Measurements from ENCODE around the gene OBI1.
A peak's percentile ranks its signal among the peaks of the same experiment; 100 is the strongest.

OBI1 gene, protein sequence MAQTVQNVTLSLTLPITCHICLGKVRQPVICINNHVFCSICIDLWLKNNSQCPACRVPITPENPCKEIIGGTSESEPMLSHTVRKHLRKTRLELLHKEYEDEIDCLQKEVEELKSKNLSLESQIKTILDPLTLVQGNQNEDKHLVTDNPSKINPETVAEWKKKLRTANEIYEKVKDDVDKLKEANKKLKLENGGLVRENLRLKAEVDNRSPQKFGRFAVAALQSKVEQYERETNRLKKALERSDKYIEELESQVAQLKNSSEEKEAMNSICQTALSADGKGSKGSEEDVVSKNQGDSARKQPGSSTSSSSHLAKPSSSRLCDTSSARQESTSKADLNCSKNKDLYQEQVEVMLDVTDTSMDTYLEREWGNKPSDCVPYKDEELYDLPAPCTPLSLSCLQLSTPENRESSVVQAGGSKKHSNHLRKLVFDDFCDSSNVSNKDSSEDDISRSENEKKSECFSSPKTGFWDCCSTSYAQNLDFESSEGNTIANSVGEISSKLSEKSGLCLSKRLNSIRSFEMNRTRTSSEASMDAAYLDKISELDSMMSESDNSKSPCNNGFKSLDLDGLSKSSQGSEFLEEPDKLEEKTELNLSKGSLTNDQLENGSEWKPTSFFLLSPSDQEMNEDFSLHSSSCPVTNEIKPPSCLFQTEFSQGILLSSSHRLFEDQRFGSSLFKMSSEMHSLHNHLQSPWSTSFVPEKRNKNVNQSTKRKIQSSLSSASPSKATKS

DNA sequence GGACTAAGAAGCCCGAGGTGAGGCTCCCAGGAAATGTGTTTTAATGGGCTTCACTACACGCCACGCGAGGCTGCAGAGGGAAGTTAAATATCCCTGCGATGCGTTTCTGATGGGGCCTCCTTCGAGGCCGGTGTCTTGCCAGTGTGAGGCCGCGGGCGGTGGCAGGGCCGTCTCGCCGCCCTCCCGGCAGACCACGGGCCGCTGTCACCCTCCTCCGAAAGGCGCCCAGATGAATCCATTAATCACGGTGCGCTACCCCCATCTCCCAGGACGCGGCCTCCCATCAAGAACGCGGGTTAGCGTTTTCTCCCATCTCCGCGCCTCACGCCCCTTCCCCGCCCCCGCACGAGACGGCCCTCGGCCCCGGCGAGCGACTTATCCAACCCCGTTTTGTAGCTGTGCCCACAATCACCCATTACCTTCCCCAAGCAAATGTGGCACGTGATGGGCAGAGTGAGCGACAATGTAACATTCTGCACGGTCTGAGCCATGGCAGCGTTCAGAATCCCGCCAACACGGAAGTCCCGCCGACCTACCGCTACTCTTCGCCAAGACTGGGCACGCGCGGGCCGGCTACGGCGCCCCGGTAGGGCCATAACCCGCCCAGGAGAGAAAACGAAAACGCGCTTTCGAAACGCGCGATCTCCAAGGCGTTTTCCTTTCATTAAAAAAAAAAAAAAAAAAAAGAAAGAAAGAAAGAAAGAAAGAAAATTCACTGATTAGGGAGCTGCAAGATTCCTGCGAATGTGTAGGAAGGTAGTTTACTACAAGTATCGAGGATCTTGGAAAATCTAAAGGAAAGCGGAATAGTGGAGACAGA is at the start of gene OBI1:
Gene OBI1 (minus strand): TSS at position 526 of the 820 bp plus-strand sequence. CDS start 35 bp downstream, at position 491.
- DNase-seq (ENCODE audit: low read depth in 2 of 2, low spot score in 1 of 2), result peak; percentile 73 to 86

- no peak for DNase-seq (ENCODE audit: low read depth in 2 of 2, low spot score in 1 of 2)
Observed at GRCh38 chr13:78701383-78701782, 42.4 kb upstream of the OBI1 start.

GRCh38 chr13:78700121-78700910 is 41.4 kb upstream of the OBI1 start:
- no peak for DNase-seq (ENCODE audit: low read depth in 2 of 2, low spot score in 1 of 2)

DNA sequence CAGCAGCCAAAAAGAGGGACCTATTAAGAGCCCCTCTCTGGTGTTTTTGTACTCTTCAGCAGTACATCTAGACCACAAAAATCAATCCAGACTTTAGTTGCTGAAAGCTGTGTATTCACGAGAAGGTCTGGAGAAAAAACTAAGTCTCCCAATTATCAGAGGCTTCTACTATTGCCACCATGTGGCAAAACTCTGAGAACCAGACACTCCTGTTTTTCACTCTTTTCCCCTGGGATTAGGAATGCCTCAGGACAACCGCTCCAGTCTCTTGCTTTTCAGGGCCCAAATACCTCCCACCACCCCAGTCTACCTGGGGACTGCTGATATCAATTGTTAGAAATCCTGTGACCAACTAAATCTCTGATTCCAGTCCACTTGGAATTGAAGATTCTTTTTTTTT is 30.1 kb upstream of the OBI1 start:
- DNase-seq (ENCODE audit: low read depth in 2 of 2, low spot score in 1 of 2), result no peak

DNA sequence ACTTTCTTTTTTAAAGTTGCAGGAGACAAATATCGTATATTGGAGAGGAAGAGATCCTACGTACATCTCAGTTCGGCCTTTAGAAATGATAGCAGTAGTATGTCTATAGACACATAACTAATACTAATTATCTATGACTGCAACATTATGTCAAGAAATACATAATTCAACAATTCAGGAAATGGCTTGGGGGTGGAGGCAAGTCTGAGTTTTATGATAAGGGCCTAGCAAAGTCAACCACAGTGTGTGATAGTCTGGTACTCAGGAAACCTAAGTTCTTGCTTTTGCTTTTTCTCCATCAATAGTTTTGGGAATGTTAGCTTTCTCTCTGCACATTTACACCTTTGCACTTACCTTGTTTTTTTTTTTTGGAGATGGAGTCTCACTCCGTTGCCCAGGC is 27.5 kb upstream of the OBI1 start:
- no peak for DNase-seq (ENCODE audit: low read depth in 2 of 2, low spot score in 1 of 2)

- DNase-seq (ENCODE audit: low read depth in 2 of 2, low spot score in 1 of 2), result no peak
Observed at GRCh38 chr13:78680576-78681350, 21.8 kb upstream of the OBI1 start.

DNA sequence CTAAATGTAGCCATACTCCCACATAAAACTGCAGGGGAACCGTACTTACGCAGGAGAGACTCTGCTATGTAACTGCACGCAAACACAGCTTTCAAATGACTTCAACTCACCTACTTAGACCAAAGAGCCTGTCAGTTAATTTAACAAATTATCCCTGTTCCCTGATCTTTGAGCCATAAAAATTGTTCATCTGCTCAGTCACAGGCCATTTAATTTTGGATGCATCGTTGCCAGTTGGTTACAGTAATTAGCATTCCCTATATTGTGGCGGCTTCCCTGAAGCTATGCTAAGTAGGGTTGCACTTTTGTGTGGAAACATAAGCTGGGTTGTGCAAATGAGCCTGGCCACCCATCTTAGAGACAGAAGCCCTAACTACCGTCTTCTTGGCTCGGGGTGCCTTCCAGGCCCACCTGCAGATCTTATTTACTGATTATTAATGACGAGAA is 21.2 kb upstream of the OBI1 start:
- no peak for DNase-seq (ENCODE audit: low read depth in 2 of 2, low spot score in 1 of 2)

- no peak for DNase-seq (ENCODE audit: low read depth in 2 of 2, low spot score in 1 of 2)
Observed at GRCh38 chr13:78679329-78679728, 20.4 kb upstream of the OBI1 start.

GRCh38 chr13:78675112-78675511 is 16.2 kb upstream of the OBI1 start:
- DNase-seq (ENCODE audit: low read depth in 2 of 2, low spot score in 1 of 2), result no peak

- DNase-seq (ENCODE audit: low read depth in 2 of 2, low spot score in 1 of 2), result no peak
Observed at GRCh38 chr13:78674638-78675037, 15.7 kb upstream of the OBI1 start.

DNA sequence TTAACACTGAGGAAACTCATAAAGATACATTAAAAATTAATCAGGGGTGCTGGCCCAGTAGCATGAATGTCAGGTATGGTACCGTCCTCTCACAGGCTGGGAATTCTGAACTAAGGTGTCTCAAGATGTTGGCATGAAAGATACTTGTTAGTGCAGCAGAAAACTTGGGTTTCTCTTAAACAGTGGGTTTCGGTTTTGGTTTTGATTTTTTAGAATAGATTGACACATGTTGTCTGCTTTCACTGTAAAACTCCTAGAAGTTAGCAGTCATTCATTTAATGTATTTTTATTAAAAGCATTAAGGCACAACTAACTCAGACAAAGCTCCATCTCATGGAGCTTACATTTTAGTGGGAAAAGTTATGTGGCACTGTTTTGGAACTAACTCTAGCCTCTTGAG is 3.5 kb upstream of the OBI1 start:
- no peak for DNase-seq (ENCODE audit: low read depth in 2 of 2, low spot score in 1 of 2)

DNA sequence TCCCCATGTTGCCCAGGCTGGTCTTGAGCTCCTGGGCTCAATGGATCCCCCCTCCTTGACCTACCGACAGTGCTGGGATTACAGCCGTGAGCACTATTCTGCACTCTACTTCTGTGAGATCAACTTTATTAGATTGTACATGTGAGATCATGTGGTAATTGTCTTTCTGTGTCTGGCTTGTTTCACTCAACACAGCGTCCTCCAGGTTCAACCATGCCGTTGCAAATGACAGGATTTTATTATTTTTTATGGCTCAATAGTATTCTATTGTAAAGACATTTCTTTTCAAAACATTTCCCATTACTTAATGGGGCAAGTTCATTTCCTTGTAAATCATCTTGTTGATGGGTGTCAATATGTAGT is 1.5 kb upstream of the OBI1 start:
- DNase-seq (ENCODE audit: low read depth in 2 of 2, low spot score in 1 of 2), result no peak

GRCh38 chr13:78659732-78660494 is 958 bp upstream of the OBI1 start:
- no peak for DNase-seq (ENCODE audit: low read depth in 2 of 2, low spot score in 1 of 2)

- DNase-seq (ENCODE audit: low read depth in 2 of 2, low spot score in 1 of 2), result no peak
Observed at GRCh38 chr13:78659450-78659730, 435 bp upstream of the OBI1 start.

GRCh38 chr13:78657699-78658629 is 991 bp downstream of the OBI1 start:
- DNase-seq (ENCODE audit: low read depth in 2 of 2, low spot score in 1 of 2), result no peak

- DNase-seq (ENCODE audit: low read depth in 2 of 2, low spot score in 1 of 2), result no peak
Observed at GRCh38 chr13:78655906-78656305, 3.0 kb downstream of the OBI1 start.

DNA sequence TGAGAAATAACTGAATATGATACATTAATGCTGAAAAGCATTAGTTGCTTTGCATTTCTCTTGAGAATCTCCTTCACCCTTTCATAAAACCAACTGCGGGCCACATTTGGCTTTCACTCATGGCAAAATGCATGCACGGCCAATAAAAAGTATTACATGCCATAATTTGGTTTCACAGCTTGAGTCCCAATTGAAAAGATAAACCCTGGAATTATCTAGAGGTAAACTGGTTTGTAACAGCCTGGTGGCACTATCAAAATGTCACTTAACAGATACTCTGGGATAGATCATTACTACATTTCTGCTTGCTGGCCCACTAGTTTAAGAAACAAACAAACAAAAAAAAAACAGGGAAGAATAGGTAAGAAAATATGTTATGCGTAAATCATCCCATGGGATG is 3.9 kb downstream of the OBI1 start:
- no peak for DNase-seq (ENCODE audit: low read depth in 2 of 2, low spot score in 1 of 2)

DNA sequence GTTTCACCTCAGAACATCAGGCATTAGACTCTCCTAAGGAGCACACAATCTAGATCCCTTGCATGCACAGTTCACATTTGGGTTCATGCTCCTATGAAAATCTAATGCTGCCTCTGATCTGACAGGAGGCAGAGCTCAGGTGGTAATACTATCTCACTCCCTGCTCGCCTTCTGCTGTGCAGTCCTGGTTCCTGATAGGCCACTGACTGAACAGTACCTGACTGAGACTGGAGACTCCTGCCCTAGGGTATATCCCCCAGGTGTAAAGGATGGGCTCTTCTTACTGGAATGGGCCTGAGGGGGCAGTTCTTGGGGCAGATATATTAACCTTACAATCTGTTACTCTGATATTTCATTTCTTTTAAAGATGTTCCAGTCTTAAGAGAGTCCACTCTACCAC is 6.3 kb downstream of the OBI1 start:
- DNase-seq (ENCODE audit: low read depth in 2 of 2, low spot score in 1 of 2), result no peak

GRCh38 chr13:78650717-78651083 is 8.3 kb downstream of the OBI1 start:
- no peak for DNase-seq (ENCODE audit: low read depth in 2 of 2, low spot score in 1 of 2)

All from stimulated activated CD8-positive, alpha-beta memory T cell treated with anti-CD3 and anti-CD28 coated beads, Interleukin-4, amount 100 ng/mL, for 1 hour (primary cell).